KMS-11 (cell line): ENCODE data around the gene KRTAP19-5.
"Not testable (repeated sequence)": the region's sequence is repeated elsewhere in the genome, so short reads cannot be mapped to it uniquely, and the experiment has no call there.

ENCODE experiments used
- H2AFZ ChIP-seq: fragments of 200-600 bp; sonication (generic); 2 replicates; pipeline ENCODE4 v1.6.1; 2016; ENCODE audit warnings: antibody characterized with exemption, mixed run types, low read depth
- H3K27ac ChIP-seq: fragments of 200-600 bp; sonication (generic); 2 replicates; pipeline ENCODE4 v1.6.1; 2016; ENCODE audit warnings: mild to moderate bottlenecking, mixed run types
- H3K27me3 ChIP-seq: fragments of 200-600 bp; sonication (generic); 2 replicates; pipeline ENCODE4 v1.6.1; 2017; ENCODE audit warnings: mild to moderate bottlenecking, low read depth, mixed run types, moderate library complexity; ENCODE audit not compliant: insufficient read depth
- H3K36me3 ChIP-seq: fragments of 200-600 bp; sonication (generic); 2 replicates; pipeline ENCODE4 v1.6.1; 2017; ENCODE audit warnings: mild to moderate bottlenecking, mixed run types; ENCODE audit not compliant: insufficient read depth
- H3K4me1 ChIP-seq: fragments of 200-600 bp; sonication (generic); 2 replicates; pipeline ENCODE4 v1.6.1; 2016; ENCODE audit warnings: mild to moderate bottlenecking, low read depth, mixed run types; ENCODE audit not compliant: poor library complexity, severe bottlenecking
- H3K4me2 ChIP-seq: fragments of 200-600 bp; sonication (generic); 2 replicates; pipeline ENCODE4 v1.7.0; 2016; ENCODE audit warnings: mild to moderate bottlenecking, mixed run types
- H3K4me3 ChIP-seq: fragments of 200-600 bp; sonication (generic); IDR thresholded peaks from 2 replicates; pipeline ENCODE4 v1.6.1; 2017; ENCODE audit warnings: low read depth, low read length, mixed read lengths; ENCODE audit not compliant: insufficient read depth
- H3K79me2 ChIP-seq: fragments of 200-600 bp; sonication (generic); 2 replicates; pipeline ENCODE4 v1.6.1; 2016; ENCODE audit warnings: low read depth, mixed run types; ENCODE audit not compliant: insufficient read depth
- H3K9ac ChIP-seq: fragments of 200-600 bp; sonication (generic); 2 replicates; pipeline ENCODE4 v1.6.1; 2016; ENCODE audit warnings: mild to moderate bottlenecking, mixed run types
- H4K20me1 ChIP-seq: fragments of 200-600 bp; sonication (generic); 2 replicates; pipeline ENCODE4 v1.6.1; 2016; ENCODE audit warnings: mild to moderate bottlenecking, mixed run types; ENCODE audit not compliant: insufficient read depth
- TF ChIP-seq, protein P1 (sequence below): fragments of 200-600 bp; sonication (generic); conservative IDR thresholded peaks from 2 replicates; pipeline ENCODE4 v1.6.1; 2017; ENCODE audit warnings: low read depth, mild to moderate bottlenecking, antibody characterized with exemption, low read length, moderate library complexity, mixed read lengths

The KRTAP19-5 gene

GRCh38 chr21:30505621-30506205 lies 3.8 kb upstream of the KRTAP19-5 start:
- not testable (repeated sequence) for H2AFZ ChIP-seq, H3K4me2 ChIP-seq, H3K4me3 ChIP-seq, H3K27me3 ChIP-seq, H3K36me3 ChIP-seq, H3K9ac ChIP-seq, H3K4me1 ChIP-seq, H3K79me2 ChIP-seq, H4K20me1 ChIP-seq, H3K27ac ChIP-seq
- TF ChIP-seq, protein P1, sequence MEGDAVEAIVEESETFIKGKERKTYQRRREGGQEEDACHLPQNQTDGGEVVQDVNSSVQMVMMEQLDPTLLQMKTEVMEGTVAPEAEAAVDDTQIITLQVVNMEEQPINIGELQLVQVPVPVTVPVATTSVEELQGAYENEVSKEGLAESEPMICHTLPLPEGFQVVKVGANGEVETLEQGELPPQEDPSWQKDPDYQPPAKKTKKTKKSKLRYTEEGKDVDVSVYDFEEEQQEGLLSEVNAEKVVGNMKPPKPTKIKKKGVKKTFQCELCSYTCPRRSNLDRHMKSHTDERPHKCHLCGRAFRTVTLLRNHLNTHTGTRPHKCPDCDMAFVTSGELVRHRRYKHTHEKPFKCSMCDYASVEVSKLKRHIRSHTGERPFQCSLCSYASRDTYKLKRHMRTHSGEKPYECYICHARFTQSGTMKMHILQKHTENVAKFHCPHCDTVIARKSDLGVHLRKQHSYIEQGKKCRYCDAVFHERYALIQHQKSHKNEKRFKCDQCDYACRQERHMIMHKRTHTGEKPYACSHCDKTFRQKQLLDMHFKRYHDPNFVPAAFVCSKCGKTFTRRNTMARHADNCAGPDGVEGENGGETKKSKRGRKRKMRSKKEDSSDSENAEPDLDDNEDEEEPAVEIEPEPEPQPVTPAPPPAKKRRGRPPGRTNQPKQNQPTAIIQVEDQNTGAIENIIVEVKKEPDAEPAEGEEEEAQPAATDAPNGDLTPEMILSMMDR: peak; percentile 57

DNA sequence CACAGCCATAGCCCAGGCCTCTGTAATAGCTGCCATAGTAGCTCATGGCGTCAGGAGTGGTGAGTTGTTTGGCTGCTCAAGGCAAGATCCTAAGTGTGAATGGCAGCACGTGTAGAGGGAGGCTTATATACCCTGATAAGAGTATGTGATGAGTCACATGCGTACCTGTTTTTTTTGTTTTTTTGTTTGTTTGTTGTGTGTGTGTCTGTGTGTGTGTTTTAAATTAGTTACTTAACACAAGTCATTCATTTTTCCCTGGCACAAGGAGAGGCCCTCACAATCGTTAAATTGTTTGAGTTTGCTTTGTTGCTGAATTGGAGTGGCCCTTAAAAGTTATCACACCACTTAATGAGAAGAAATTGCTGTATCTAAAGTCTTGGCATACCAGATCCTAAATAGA lies 4.9 kb downstream of the KRTAP19-5 start, which contains the start of gene KRTAP19-4:
Gene KRTAP19-4 (minus strand): TSS at position 101 of the 400 bp plus-strand sequence. CDS start 55 bp downstream, at position 46.
- no peak within 1 kb of the TSS for H3K27ac ChIP-seq
- H2AFZ ChIP-seq: no peak within 1 kb of the TSS
- H3K36me3 ChIP-seq: no peaks in the 10 kb centered on the region
- H3K9ac ChIP-seq: no peak within 1 kb of the TSS
- H3K4me1 ChIP-seq: no peaks in the 10 kb centered on the region
- no peaks in the 10 kb centered on the region for H4K20me1 ChIP-seq
- H3K4me2 ChIP-seq: no peak within 1 kb of the TSS
- no peak within 1 kb of the TSS for H3K4me3 ChIP-seq
- H3K79me2 ChIP-seq: no peaks in the 10 kb centered on the region
- no peaks in the 10 kb centered on the region for H3K27me3 ChIP-seq
- TF ChIP-seq, protein P1: no peak

GRCh38 chr21:30491963-30492428 lies 9.9 kb downstream of the KRTAP19-5 start, which contains the start of gene KRTAP19-3:
Gene KRTAP19-3, minus strand, starts transcription at chr21:30492013. Its CDS starts 56 bp downstream, at chr21:30491957.
- no peaks in the 10 kb centered on the region for H3K27me3 ChIP-seq
- H3K4me2 ChIP-seq: no peak within 1 kb of the TSS
- no peak within 1 kb of the TSS for H3K9ac ChIP-seq
- no peak within 1 kb of the TSS for H2AFZ ChIP-seq
- H3K36me3 ChIP-seq: no peaks in the 10 kb centered on the region
- H3K4me1 ChIP-seq: no peaks in the 10 kb centered on the region
- no peak within 1 kb of the TSS for H3K4me3 ChIP-seq
- H4K20me1 ChIP-seq: no peaks in the 10 kb centered on the region
- H3K27ac ChIP-seq: no peak within 1 kb of the TSS
- no peaks in the 10 kb centered on the region for H3K79me2 ChIP-seq
- TF ChIP-seq, protein P1: no peak

GRCh38 chr21:30487336-30487735 lies 14.6 kb downstream of the KRTAP19-5 start, which contains the start of gene KRTAP19-2:
Gene KRTAP19-2, minus strand, starts transcription at chr21:30487436. Its CDS starts 88 bp downstream, at chr21:30487348.
- H3K4me1 ChIP-seq: no peaks in the 10 kb centered on the region
- no peaks in the 10 kb centered on the region for H4K20me1 ChIP-seq
- no peak within 1 kb of the TSS for H2AFZ ChIP-seq

More at GRCh38 chr21:30487336-30487735, 14.6 kb downstream of the KRTAP19-5 start, which contains the start of gene KRTAP19-2:
- H3K27ac ChIP-seq: no peak within 1 kb of the TSS
- H3K4me3 ChIP-seq: no peak within 1 kb of the TSS
- no peaks in the 10 kb centered on the region for H3K36me3 ChIP-seq
- H3K9ac ChIP-seq: no peak within 1 kb of the TSS
- no peaks in the 10 kb centered on the region for H3K79me2 ChIP-seq
- TF ChIP-seq, protein P1: no peak
- no peak within 1 kb of the TSS for H3K4me2 ChIP-seq
- no peaks in the 10 kb centered on the region for H3K27me3 ChIP-seq
